CD14-positive monocyte (primary cell): ENCODE measurements around the gene HPS4. TPM values are rescaled to one million over a fixed set of nuclear protein-coding genes. Genes with fewer than 3 reads are reported as not detected.

ENCODE experiments used
- DNase-seq, 3 donors: peaks; one replicate each; pipeline ENCODE4 v3.0.0-alpha.2; 2011 to 2022
- H2AFZ ChIP-seq: 2 replicates; pipeline ENCODE4 v1.6.0; 2012; ENCODE audit warnings: mild to moderate bottlenecking, low read depth, low read length, inconsistent platforms; ENCODE audit not compliant: insufficient read depth, poor library complexity, severe bottlenecking
- H3K27ac ChIP-seq, 2 donors: 1 replicate in 1 of 2; 2 replicates in 1 of 2; pipeline ENCODE4 v1.5.1; 2012 to 2013; ENCODE audit warnings: low read length in 2 of 2, control low read depth in 1 of 2, inconsistent platforms in 1 of 2, low read depth in 1 of 2, mild to moderate bottlenecking in 1 of 2
- H3K27me3 ChIP-seq, 2 donors: one replicate each; pipeline versions ENCODE4 v1.6.0 to v1.6.1; 2011 to 2013; ENCODE audit warnings: low read length in 2 of 2; ENCODE audit not compliant: control insufficient read depth in 2 of 2, insufficient read depth in 2 of 2
- H3K36me3 ChIP-seq, 2 donors: replicated peaks in 1 of 2; 1 replicate in 1 of 2; 2 replicates in 1 of 2; pipeline versions ENCODE4 v1.5.1 to v1.6.1; 2012 to 2013; ENCODE audit warnings: low read length in 2 of 2, control low read depth in 1 of 2, inconsistent platforms in 1 of 2, mild to moderate bottlenecking in 1 of 2; ENCODE audit not compliant: insufficient read depth in 2 of 2, control insufficient read depth in 1 of 2
- H3K4me1 ChIP-seq, 2 donors: 1 replicate in 1 of 2; 2 replicates in 1 of 2; pipeline versions ENCODE4 v1.5.1 to v1.6.1; 2012 to 2013; ENCODE audit warnings: low read length in 2 of 2, control low read depth in 1 of 2, inconsistent platforms in 1 of 2, mild to moderate bottlenecking in 1 of 2, moderate library complexity in 1 of 2; ENCODE audit not compliant: insufficient read depth in 2 of 2, control insufficient read depth in 1 of 2
- H3K4me2 ChIP-seq: replicated peaks from 2 replicates; pipeline ENCODE3; 2012; ENCODE audit warnings: low read length, moderate library complexity, mild to moderate bottlenecking; ENCODE audit not compliant: poor library complexity, severe bottlenecking; ENCODE audit errors: extremely low read depth
- H3K4me3 ChIP-seq, 3 experiments: fragments of 200-600 bp in 1 of 3; sonication (generic) in 1 of 3; replicated peaks in 1 of 3; 1 replicate in 2 of 3; 2 replicates in 1 of 3; pipeline ENCODE4 v1.5.1; 2011 to 2013; ENCODE audit warnings: low read length in 3 of 3, mild to moderate bottlenecking in 3 of 3, control low read depth in 2 of 3, low read depth in 2 of 3, inconsistent platforms in 1 of 3, moderate library complexity in 1 of 3
- H3K79me2 ChIP-seq: 2 replicates; pipeline ENCODE4 v1.6.0; 2012; ENCODE audit warnings: mild to moderate bottlenecking, control low read depth, inconsistent platforms, low read length, moderate library complexity; ENCODE audit not compliant: insufficient read depth
- H3K9ac ChIP-seq: 2 replicates; pipeline ENCODE4 v1.6.0; 2017; ENCODE audit warnings: low read length, mild to moderate bottlenecking; ENCODE audit not compliant: insufficient read depth, poor library complexity, severe bottlenecking
- H3K9me3 ChIP-seq, 2 donors: replicated peaks in 1 of 2; 1 replicate in 1 of 2; 2 replicates in 1 of 2; pipeline versions ENCODE4 v1.5.1 to v1.6.1; 2012 to 2013; ENCODE audit warnings: low read length in 2 of 2, control low read depth in 1 of 2; ENCODE audit not compliant: control insufficient read depth in 1 of 2, insufficient read depth in 1 of 2
- H4K20me1 ChIP-seq: 2 replicates; pipeline ENCODE4 v1.6.0; 2012; ENCODE audit warnings: mild to moderate bottlenecking, low read length, control low read depth, moderate library complexity; ENCODE audit not compliant: insufficient read depth
- H3K27ac Mint-ChIP-seq, 7 donors: one replicate each; pipeline ENCODE4 v1.8.0; 2020; ENCODE audit warnings: mild to moderate bottlenecking in 7 of 7, mixed read lengths in 7 of 7, moderate library complexity in 6 of 7, inconsistent platforms in 2 of 7
- H3K27me3 Mint-ChIP-seq, 3 donors: one replicate each; pipeline ENCODE4 v1.8.0; 2021 to 2022; ENCODE audit warnings: low read depth in 3 of 3, mild to moderate bottlenecking in 3 of 3, mixed read lengths in 3 of 3, moderate library complexity in 3 of 3, inconsistent platforms in 1 of 3
- H3K36me3 Mint-ChIP-seq, 2 donors: one replicate each; pipeline ENCODE4 v1.8.0; 2020; ENCODE audit warnings: mixed read lengths in 2 of 2, inconsistent platforms in 1 of 2, mild to moderate bottlenecking in 1 of 2
- H3K4me1 Mint-ChIP-seq: one replicate; pipeline ENCODE4 v1.8.0; 2020; ENCODE audit warnings: mild to moderate bottlenecking, mixed read lengths
- H3K4me3 Mint-ChIP-seq, 2 donors: one replicate each; pipeline ENCODE4 v1.8.0; 2020; ENCODE audit warnings: mild to moderate bottlenecking in 2 of 2, mixed read lengths in 2 of 2, moderate library complexity in 1 of 2
- H3K9me3 Mint-ChIP-seq, 7 donors: one replicate each; pipeline ENCODE4 v1.8.0; 2020 to 2022; ENCODE audit warnings: mixed read lengths in 7 of 7, mild to moderate bottlenecking in 6 of 7, moderate library complexity in 6 of 7, inconsistent platforms in 2 of 7
- CTCF ChIP-seq: fragments of 200-600 bp; IDR thresholded peaks from one replicate; pipeline ENCODE4 v1.8.0; 2022; ENCODE audit warnings: antibody characterized with exemption, mild to moderate bottlenecking
- WGBS: methylation state at CpG from one replicate; pipeline ENCODE4 v1.1.5; 2013; ENCODE audit warnings: missing lambda C conversion rate; ENCODE audit not compliant: insufficient coverage; 5-methylcytosine and 5-hydroxymethylcytosine counted together
- intact Hi-C, 2 donors: fragments of 100-400 bp; cut with micrococcal nuclease; formaldehyde crosslinking; loops; one replicate each; pipeline versions ENCODE4 v1.15.0 to v1.15.1; 2023
- polyA plus RNA-seq, 3 donors: library from polyadenylated mRNA; depleted of rRNA in 1 of 3; unstranded in 2 of 3; stranded (reverse) in 1 of 3; fragments of 300-500 nt in 2 of 3; fragments of >200 nt in 1 of 3; fragmentation: Illumina TruSeq in 2 of 3; gene quantifications; 1 replicate in 2 of 3; 2 replicates in 1 of 3; pipeline ENCODE4 v1.2.3, GENCODE V29; 2012 to 2021

The HPS4 gene
- polyA plus RNA-seq, 3 donors, result 5.7 to 21.6 (median 7.5) TPM

GRCh38 chr22:26508148-26508547 lies 24.6 kb upstream of the HPS4 start:
- Mint-ChIP-seq H3K9me3 (no peaks in the 10 kb centered on the region), H3K27ac (no peak overlapping the region), H3K4me1 (peaks cover 30% of the 10 kb centered on the region), H3K4me3 (no peak overlapping the region), H3K27me3 (peaks cover 0 to 7% (median 1%) of the 10 kb centered on the region in 3 donors), H3K36me3 (peaks cover 63 to 70% of the 10 kb centered on the region in 2 donors)
- Histone ChIP-seq H3K79me2 (peaks cover 32% of the 10 kb centered on the region), H4K20me1 (peaks cover 6% of the 10 kb centered on the region), H3K4me1 (peaks cover 24 to 28% of the 10 kb centered on the region in 2 donors), H3K9me3 (no peaks in the 10 kb centered on the region), H3K36me3 (peaks cover 66 to 76% of the 10 kb centered on the region in 2 donors), H3K4me3 (no peak overlapping the region), H3K27me3 (no peaks in the 10 kb centered on the region), H3K27ac (no peak overlapping the region), H3K9ac (no peak overlapping the region), H3K4me2 (no peak overlapping the region), H2AFZ (no peak overlapping the region)
- no peak for DNase-seq
- intact Hi-C loops, result no loop called here
- no peak for TF ChIP-seq CTCF

GRCh38 chr22:26503758-26504157 lies 20.2 kb upstream of the HPS4 start:
- no peak for TF ChIP-seq CTCF
- Histone ChIP-seq H3K27me3 (no peaks in the 10 kb centered on the region), H3K36me3 (peaks cover 93 to 99% of the 10 kb centered on the region in 2 donors), H4K20me1 (peaks cover 16% of the 10 kb centered on the region), H3K27ac (peak overlapping the region in 1 of 2 donors; percentile 52), H3K79me2 (peaks cover 1% of the 10 kb centered on the region), H2AFZ (no peak overlapping the region), H3K4me3 (no peak overlapping the region), H3K9me3 (no peaks in the 10 kb centered on the region), H3K4me2 (no peak overlapping the region), H3K9ac (no peak overlapping the region), H3K4me1 (peaks cover 9 to 12% of the 10 kb centered on the region in 2 donors)
- peaks cover 15% of the 10 kb centered on the region for H3K4me1 Mint-ChIP-seq
- H3K27ac Mint-ChIP-seq, result peak overlapping the region in 2 of 7 donors; percentile 70 to 80
- H3K9me3 Mint-ChIP-seq, result no peaks in the 10 kb centered on the region
- H3K4me3 Mint-ChIP-seq, result no peak overlapping the region
- no CpG with 5 or more reads among the region's 1 CpG for whole genome bisulfite sequencing
- peaks cover 83 to 97% of the 10 kb centered on the region in 2 donors for H3K36me3 Mint-ChIP-seq
- peaks cover 0 to 9% (median 1%) of the 10 kb centered on the region in 3 donors for H3K27me3 Mint-ChIP-seq
- intact Hi-C loops, result no loop called here
- DNase-seq, result no peak
